ENCODE results near the gene PFDN2.

GRCh38 chr1:161160671-161161145 is 42.9 kb upstream of the PFDN2 start:
- TF ChIP-seq EZH2 (IDR thresholded peaks at IDR 0.05; ENCODE audit: borderline replicate concordance, low read length), result no peak
- TF ChIP-seq CTCF (IDR thresholded peaks at IDR 0.05; ENCODE audit: low read length), result no peak
